PFSK-1 (cell line): Measurements from ENCODE around the gene ANKS3.

ENCODE experiments used
- FOXP2 ChIP-seq: optimal IDR thresholded peaks from 2 replicates; pipeline ENCODE3; 2011; ENCODE audit warnings: borderline replicate concordance, control low read depth, inconsistent platforms; ENCODE audit not compliant: insufficient read depth; ENCODE audit errors: extremely low read length, extremely low read depth
- POLR2AphosphoS5 ChIP-seq: IDR thresholded peaks from 2 replicates; pipeline ENCODE4 v1.6.1; 2012; ENCODE audit warnings: low read depth, mild to moderate bottlenecking, control low read depth, low read length, moderate library complexity
- REST ChIP-seq, 2 experiments: IDR thresholded peaks; 2 replicates each; pipeline versions ENCODE4 v1.6.1 to v1.8.0; 2011 to 2012; ENCODE audit warnings: low read depth in 2 of 2, low read length in 2 of 2, control low read depth in 1 of 2, inconsistent platforms in 1 of 2, mild to moderate bottlenecking in 1 of 2, moderate library complexity in 1 of 2; ENCODE audit not compliant: insufficient read depth in 1 of 2
- SIN3A ChIP-seq: IDR thresholded peaks from 2 replicates; pipeline ENCODE4 v1.6.1; 2012; ENCODE audit warnings: mild to moderate bottlenecking, low read length, moderate library complexity, borderline replicate concordance; ENCODE audit not compliant: insufficient read depth
- TAF1 ChIP-seq: IDR thresholded peaks from 2 replicates; pipeline ENCODE4 v1.6.1; 2012; ENCODE audit warnings: low read length, control low read depth, borderline replicate concordance; ENCODE audit not compliant: insufficient read depth

ANKS3 gene

GRCh38 chr16:4709481-4709880 lies 24.6 kb downstream of the ANKS3 start:
- TF ChIP-seq TAF1, result no peak
- TF ChIP-seq FOXP2, result no peak
- TF ChIP-seq REST (IDR thresholded peaks at IDR 0.05; ENCODE audit: insufficient read depth in 1 of 2, low read depth in 2 of 2, low read length in 2 of 2), result no peak
- no peak for TF ChIP-seq POLR2AphosphoS5
- no peak for TF ChIP-seq SIN3A

GRCh38 chr16:4706871-4707270 lies 27.2 kb downstream of the ANKS3 start:
- no peak for TF ChIP-seq REST (IDR thresholded peaks at IDR 0.05; ENCODE audit: insufficient read depth in 1 of 2, low read depth in 2 of 2, low read length in 2 of 2)
- no peak for TF ChIP-seq FOXP2
- TF ChIP-seq POLR2AphosphoS5, result no peak
- no peak for TF ChIP-seq SIN3A
- no peak for TF ChIP-seq TAF1

- TF ChIP-seq SIN3A, result no peak
- no peak for TF ChIP-seq FOXP2
- TF ChIP-seq POLR2AphosphoS5, result no peak
- no peak for TF ChIP-seq REST (IDR thresholded peaks at IDR 0.05; ENCODE audit: insufficient read depth in 1 of 2, low read depth in 2 of 2, low read length in 2 of 2)
- TF ChIP-seq TAF1, result no peak
These were observed 29.2 kb downstream of the ANKS3 start for GRCh38 chr16:4704913-4705312.

GRCh38 chr16:4704491-4704890 lies 29.6 kb downstream of the ANKS3 start:
- no peak for TF ChIP-seq POLR2AphosphoS5
- no peak for TF ChIP-seq TAF1
- TF ChIP-seq SIN3A, result no peak
- TF ChIP-seq FOXP2, result no peak
- TF ChIP-seq REST (IDR thresholded peaks at IDR 0.05; ENCODE audit: insufficient read depth in 1 of 2, low read depth in 2 of 2, low read length in 2 of 2), result no peak

GRCh38 chr16:4703906-4704305 lies 30.2 kb downstream of the ANKS3 start:
- TF ChIP-seq TAF1, result no peak
- no peak for TF ChIP-seq SIN3A
- no peak for TF ChIP-seq FOXP2
- TF ChIP-seq REST (IDR thresholded peaks at IDR 0.05; ENCODE audit: insufficient read depth in 1 of 2, low read depth in 2 of 2, low read length in 2 of 2), result no peak
- TF ChIP-seq POLR2AphosphoS5, result no peak
